Activated CD4-positive, alpha-beta T cell treated with anti-CD3 and anti-CD28 coated beads, Interleukin-2, amount 10 ng/mL, durations not matched to agents 24 days and 14 days (primary cell): ENCODE measurements around the gene HS6ST2. TPM values are rescaled to one million over a fixed set of nuclear protein-coding genes. Genes with fewer than 3 reads are reported as not detected.

Source experiments
- DNase-seq: peaks from one replicate; pipeline ENCODE4 v3.0.0; 2022
- H3K27ac Mint-ChIP-seq: one replicate; pipeline ENCODE4 v1.8.0; 2022; ENCODE audit warnings: mild to moderate bottlenecking, mixed read lengths
- H3K27me3 Mint-ChIP-seq: one replicate; pipeline ENCODE4 v1.8.0; 2022; ENCODE audit warnings: mixed read lengths
- H3K36me3 Mint-ChIP-seq: one replicate; pipeline ENCODE4 v1.8.0; 2022; ENCODE audit warnings: low read depth, mild to moderate bottlenecking, mixed read lengths
- H3K4me1 Mint-ChIP-seq: one replicate; pipeline ENCODE4 v1.8.0; 2021; ENCODE audit warnings: mixed read lengths
- H3K4me3 Mint-ChIP-seq: one replicate; pipeline ENCODE4 v1.8.0; 2022; ENCODE audit warnings: mild to moderate bottlenecking, moderate library complexity, mixed read lengths
- H3K9me3 Mint-ChIP-seq: one replicate; pipeline ENCODE4 v1.8.0; 2021; ENCODE audit warnings: mixed read lengths
- intact Hi-C: fragments of 100-400 bp; cut with micrococcal nuclease; formaldehyde crosslinking; loops from one replicate; pipeline ENCODE4 v1.15.1; 2023
- total RNA-seq: library from RNA; stranded (reverse); gene quantifications from 2 replicates; pipeline ENCODE4 v1.2.3, GENCODE V29; 2022

The HS6ST2 gene
- total RNA-seq, 1 donor from 2014 or later, result 1.2 TPM

DNA sequence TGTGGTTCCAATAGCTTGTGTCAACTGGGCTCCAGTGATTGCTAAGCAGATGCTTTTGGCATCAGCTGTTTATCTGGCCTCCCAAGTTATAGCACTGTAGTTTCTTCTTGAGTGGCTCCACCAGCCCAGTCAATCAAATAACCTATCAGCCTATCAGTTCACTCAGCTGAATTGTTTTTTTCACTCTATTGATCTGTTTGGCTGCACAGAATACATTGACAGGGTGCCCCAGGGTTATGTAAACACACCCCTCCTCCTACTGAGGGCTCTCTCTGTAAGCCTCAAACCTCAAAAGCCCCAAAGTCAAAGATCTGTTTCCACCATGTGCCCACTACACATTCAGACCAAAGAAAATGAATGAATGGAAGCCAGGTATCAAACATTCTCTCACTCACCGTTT lies 214.0 kb downstream of the HS6ST2 start:
- H3K4me1 Mint-ChIP-seq, result peaks cover 6% of the 10 kb centered on the region
- H3K27me3 Mint-ChIP-seq, result no peaks in the 10 kb centered on the region
- no peak overlapping the region for H3K4me3 Mint-ChIP-seq
- H3K9me3 Mint-ChIP-seq, result no peaks in the 10 kb centered on the region
- no peak overlapping the region for H3K27ac Mint-ChIP-seq
- H3K36me3 Mint-ChIP-seq, result no peaks in the 10 kb centered on the region
- intact Hi-C loops, result loop anchor here (5.0 kb wide), 1 partner anchor 213 kb away; the partner anchor contains the start of gene HS6ST2
- DNase-seq, result no peak

GRCh38 chrX:132743086-132743485 lies 215.3 kb downstream of the HS6ST2 start:
- Mint-ChIP-seq H3K27me3 (no peaks in the 10 kb centered on the region), H3K9me3 (no peaks in the 10 kb centered on the region), H3K4me3 (no peak overlapping the region), H3K27ac (no peak overlapping the region), H3K4me1 (peaks cover 12% of the 10 kb centered on the region), H3K36me3 (no peaks in the 10 kb centered on the region)
- no peak for DNase-seq
- intact Hi-C loops, result loop anchor here (5.0 kb wide), 1 partner anchor 214 kb away; the partner anchor contains the start of gene HS6ST2

GRCh38 chrX:132742246-132742645 lies 216.2 kb downstream of the HS6ST2 start:
- no peaks in the 10 kb centered on the region for H3K9me3 Mint-ChIP-seq

DNA sequence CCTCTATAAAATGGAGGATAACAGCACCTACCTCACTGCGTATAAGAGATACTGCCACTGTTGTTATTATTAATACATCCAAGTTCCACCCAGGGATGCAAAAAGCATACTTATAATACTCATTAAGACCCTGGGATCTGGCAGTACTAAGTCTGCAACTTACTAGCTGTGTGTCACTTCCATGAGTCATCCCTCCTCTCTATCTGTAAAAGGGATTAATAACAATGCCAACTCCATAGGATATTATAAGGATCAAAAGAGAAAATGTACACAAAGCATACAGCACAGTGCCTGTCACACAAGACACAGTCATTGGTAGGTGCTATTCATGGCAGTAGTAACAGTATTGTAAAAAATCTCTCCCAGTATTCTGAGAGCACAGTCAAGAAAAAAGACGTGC lies 216.7 kb downstream of the HS6ST2 start:
- DNase-seq, result no peak
- Mint-ChIP-seq H3K4me3 (no peak overlapping the region), H3K36me3 (no peaks in the 10 kb centered on the region), H3K9me3 (no peaks in the 10 kb centered on the region), H3K27me3 (no peaks in the 10 kb centered on the region), H3K27ac (no peak overlapping the region), H3K4me1 (peaks cover 19% of the 10 kb centered on the region)
- intact Hi-C loops, result loop anchor here (5.0 kb wide), 1 partner anchor 216 kb away; the partner anchor contains the start of gene HS6ST2

More at GRCh38 chrX:132742246-132742645, 216.2 kb downstream of the HS6ST2 start:
- Mint-ChIP-seq H3K4me1 (peaks cover 19% of the 10 kb centered on the region), H3K36me3 (no peaks in the 10 kb centered on the region), H3K4me3 (no peak overlapping the region), H3K27ac (no peak overlapping the region), H3K27me3 (no peaks in the 10 kb centered on the region)
- intact Hi-C loops, result loop anchor here (5.0 kb wide), 1 partner anchor 215 kb away; the partner anchor contains the start of gene HS6ST2
- DNase-seq, result no peak

DNA sequence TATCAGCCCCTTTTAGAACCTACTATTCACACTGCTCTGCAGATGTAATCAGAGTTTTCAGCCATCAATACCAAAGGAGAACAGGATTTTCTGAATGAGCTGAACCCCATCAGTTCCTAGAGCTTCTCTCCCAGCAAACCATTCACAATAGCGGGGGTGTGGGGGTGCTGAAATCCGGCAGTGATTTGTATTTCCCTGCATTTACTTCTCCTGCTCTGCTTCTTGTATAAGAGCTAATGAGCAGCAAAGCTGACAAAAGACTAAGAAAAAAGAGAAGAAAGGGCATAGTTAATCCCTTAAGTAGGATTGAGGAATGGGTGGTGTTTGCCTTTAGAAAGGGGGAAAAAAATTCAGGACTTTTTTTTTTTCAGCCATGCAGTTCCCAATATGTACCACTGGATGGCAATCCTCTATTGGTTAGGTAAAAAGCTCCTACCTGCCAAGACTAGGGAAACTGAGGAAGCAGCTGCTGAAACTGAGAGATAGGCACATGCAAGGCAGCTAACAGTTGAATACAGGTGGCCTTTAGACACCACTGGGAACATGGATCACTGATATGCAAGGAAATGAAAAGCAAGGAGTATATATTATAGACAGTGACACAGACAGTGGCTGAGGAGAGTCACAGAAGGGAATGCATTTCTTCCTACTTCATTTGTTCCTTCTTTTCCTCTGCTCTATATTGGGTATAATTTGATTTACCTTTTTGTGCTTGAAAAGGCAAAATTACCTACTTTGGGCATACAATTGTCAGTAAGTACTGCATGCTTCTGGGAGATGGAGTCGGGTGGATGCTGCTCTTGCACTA lies 217.9 kb downstream of the HS6ST2 start:
- H3K36me3 Mint-ChIP-seq, result no peaks in the 10 kb centered on the region
- no peaks in the 10 kb centered on the region for H3K27me3 Mint-ChIP-seq
- intact Hi-C loops, result loop anchor here (5.0 kb wide), 1 partner anchor 217 kb away; the partner anchor contains the start of gene HS6ST2
- H3K9me3 Mint-ChIP-seq, result no peaks in the 10 kb centered on the region
- no peak overlapping the region for H3K4me3 Mint-ChIP-seq
- no peak overlapping the region for H3K27ac Mint-ChIP-seq
- peaks cover 19% of the 10 kb centered on the region for H3K4me1 Mint-ChIP-seq
- DNase-seq, result no peak

- intact Hi-C loops, result no loop called here
- Mint-ChIP-seq H3K4me1 (peaks cover 15% of the 10 kb centered on the region), H3K27me3 (no peaks in the 10 kb centered on the region), H3K4me3 (no peak overlapping the region), H3K36me3 (no peaks in the 10 kb centered on the region), H3K9me3 (no peaks in the 10 kb centered on the region), H3K27ac (no peak overlapping the region)
- no peak for DNase-seq
These were observed 219.5 kb downstream of the HS6ST2 start for GRCh38 chrX:132738951-132739350.

- Mint-ChIP-seq H3K4me3 (no peak overlapping the region), H3K4me1 (peaks cover 15% of the 10 kb centered on the region), H3K27me3 (no peaks in the 10 kb centered on the region), H3K36me3 (no peaks in the 10 kb centered on the region), H3K27ac (no peak overlapping the region), H3K9me3 (no peaks in the 10 kb centered on the region)
- DNase-seq, result peak; percentile 70
- intact Hi-C loops, result no loop called here
These were observed 220.7 kb downstream of the HS6ST2 start for GRCh38 chrX:132737743-132738142.

- Mint-ChIP-seq H3K9me3 (no peaks in the 10 kb centered on the region), H3K4me1 (no peaks in the 10 kb centered on the region), H3K36me3 (no peaks in the 10 kb centered on the region), H3K4me3 (no peak overlapping the region), H3K27me3 (peaks cover 1% of the 10 kb centered on the region), H3K27ac (no peak overlapping the region)
- DNase-seq, result no peak
- intact Hi-C loops, result no loop called here
These were observed 226.2 kb downstream of the HS6ST2 start for GRCh38 chrX:132732236-132732635.

GRCh38 chrX:132730726-132731125 lies 227.7 kb downstream of the HS6ST2 start:
- H3K27me3 Mint-ChIP-seq, result peaks cover 2% of the 10 kb centered on the region
- no peak overlapping the region for H3K4me3 Mint-ChIP-seq
- DNase-seq, result no peak
- H3K36me3 Mint-ChIP-seq, result no peaks in the 10 kb centered on the region
- H3K4me1 Mint-ChIP-seq, result no peaks in the 10 kb centered on the region
- intact Hi-C loops, result no loop called here
- H3K27ac Mint-ChIP-seq, result no peak overlapping the region
- H3K9me3 Mint-ChIP-seq, result no peaks in the 10 kb centered on the region

DNA sequence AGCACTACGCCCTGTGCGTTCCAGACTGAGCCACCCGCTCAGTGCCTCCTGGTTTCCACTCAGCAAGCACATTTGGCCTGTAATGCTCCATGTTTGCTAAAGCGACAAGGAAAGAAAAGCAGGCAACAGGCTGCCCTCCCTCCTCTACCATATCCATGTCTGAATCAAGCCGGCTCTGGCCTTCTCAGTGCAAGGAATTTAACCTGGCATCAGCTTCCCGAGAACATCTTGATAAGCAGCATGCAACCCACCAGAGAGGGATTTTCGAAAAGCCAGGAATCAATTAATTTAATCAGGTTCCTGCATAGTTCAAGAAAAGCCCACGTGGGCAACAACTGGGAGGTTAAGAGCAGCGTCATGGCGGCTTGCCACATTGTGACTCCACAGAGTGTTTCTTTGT lies 228.2 kb downstream of the HS6ST2 start:
- H3K4me1 Mint-ChIP-seq, result no peaks in the 10 kb centered on the region
- no peak for DNase-seq
- intact Hi-C loops, result no loop called here
- H3K36me3 Mint-ChIP-seq, result no peaks in the 10 kb centered on the region
- H3K27me3 Mint-ChIP-seq, result peaks cover 4% of the 10 kb centered on the region
- H3K4me3 Mint-ChIP-seq, result no peak overlapping the region
- H3K9me3 Mint-ChIP-seq, result no peaks in the 10 kb centered on the region
- no peak overlapping the region for H3K27ac Mint-ChIP-seq

- intact Hi-C loops, result no loop called here
- peaks cover 5% of the 10 kb centered on the region for H3K27me3 Mint-ChIP-seq
- no peaks in the 10 kb centered on the region for H3K36me3 Mint-ChIP-seq
- H3K4me3 Mint-ChIP-seq, result no peak overlapping the region
- H3K9me3 Mint-ChIP-seq, result peaks cover 4% of the 10 kb centered on the region
- DNase-seq, result no peak
- no peaks in the 10 kb centered on the region for H3K4me1 Mint-ChIP-seq
- no peak overlapping the region for H3K27ac Mint-ChIP-seq
These were observed 230.1 kb downstream of the HS6ST2 start for GRCh38 chrX:132728296-132728695.

DNA sequence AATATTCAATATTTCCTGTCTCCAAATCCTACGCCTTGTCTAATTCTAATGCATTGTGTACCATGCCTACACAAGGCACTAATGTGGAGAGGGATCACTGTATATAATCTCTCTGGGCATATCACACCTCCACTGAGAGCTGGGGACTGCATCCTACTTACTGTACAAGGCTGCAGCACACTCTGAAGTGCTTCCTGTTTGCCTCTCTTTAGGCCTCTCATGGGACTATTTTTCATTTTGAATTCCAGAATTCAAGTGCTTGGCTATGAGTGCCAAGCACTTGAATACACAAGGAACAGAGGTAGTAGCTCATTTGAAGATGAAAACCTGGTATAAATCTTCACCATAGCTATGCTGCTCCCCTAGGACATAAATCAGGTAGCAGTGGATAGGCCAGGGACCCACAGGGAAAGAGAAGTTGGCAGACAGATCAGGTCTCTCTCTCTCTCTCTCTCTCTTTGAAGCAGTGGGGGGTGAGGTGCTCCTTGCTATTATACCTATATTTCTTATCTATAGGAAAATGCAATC lies 239.9 kb downstream of the HS6ST2 start:
- no peak overlapping the region for H3K4me3 Mint-ChIP-seq
- H3K36me3 Mint-ChIP-seq, result no peaks in the 10 kb centered on the region
- no peaks in the 10 kb centered on the region for H3K4me1 Mint-ChIP-seq
- no peak overlapping the region for H3K27ac Mint-ChIP-seq
- no peak for DNase-seq
- H3K9me3 Mint-ChIP-seq, result peaks cover 7% of the 10 kb centered on the region
- intact Hi-C loops, result no loop called here
- peaks cover 3% of the 10 kb centered on the region for H3K27me3 Mint-ChIP-seq

- H3K4me1 Mint-ChIP-seq, result no peaks in the 10 kb centered on the region
- no peak for DNase-seq
- intact Hi-C loops, result no loop called here
- H3K36me3 Mint-ChIP-seq, result no peaks in the 10 kb centered on the region
- no peak overlapping the region for H3K4me3 Mint-ChIP-seq
- no peak overlapping the region for H3K27ac Mint-ChIP-seq
- peaks cover 3% of the 10 kb centered on the region for H3K9me3 Mint-ChIP-seq
- no peaks in the 10 kb centered on the region for H3K27me3 Mint-ChIP-seq
These were observed 242.4 kb downstream of the HS6ST2 start for GRCh38 chrX:132716006-132716405.

GRCh38 chrX:132714913-132715312 lies 243.5 kb downstream of the HS6ST2 start:
- Mint-ChIP-seq H3K27ac (no peak overlapping the region), H3K27me3 (no peaks in the 10 kb centered on the region), H3K9me3 (no peaks in the 10 kb centered on the region), H3K4me3 (no peak overlapping the region), H3K36me3 (no peaks in the 10 kb centered on the region), H3K4me1 (no peaks in the 10 kb centered on the region)
- intact Hi-C loops, result no loop called here
- DNase-seq, result no peak
